ENCODE results near the gene VGLL2. TPM values are rescaled to one million over a fixed set of nuclear protein-coding genes. Genes with fewer than 3 reads are reported as not detected.

Gene VGLL2, protein sequence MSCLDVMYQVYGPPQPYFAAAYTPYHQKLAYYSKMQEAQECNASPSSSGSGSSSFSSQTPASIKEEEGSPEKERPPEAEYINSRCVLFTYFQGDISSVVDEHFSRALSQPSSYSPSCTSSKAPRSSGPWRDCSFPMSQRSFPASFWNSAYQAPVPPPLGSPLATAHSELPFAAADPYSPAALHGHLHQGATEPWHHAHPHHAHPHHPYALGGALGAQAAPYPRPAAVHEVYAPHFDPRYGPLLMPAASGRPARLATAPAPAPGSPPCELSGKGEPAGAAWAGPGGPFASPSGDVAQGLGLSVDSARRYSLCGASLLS
- total RNA-seq: 0.13 TPM in 1 of 2 replicates, not detected in the other

DNA sequence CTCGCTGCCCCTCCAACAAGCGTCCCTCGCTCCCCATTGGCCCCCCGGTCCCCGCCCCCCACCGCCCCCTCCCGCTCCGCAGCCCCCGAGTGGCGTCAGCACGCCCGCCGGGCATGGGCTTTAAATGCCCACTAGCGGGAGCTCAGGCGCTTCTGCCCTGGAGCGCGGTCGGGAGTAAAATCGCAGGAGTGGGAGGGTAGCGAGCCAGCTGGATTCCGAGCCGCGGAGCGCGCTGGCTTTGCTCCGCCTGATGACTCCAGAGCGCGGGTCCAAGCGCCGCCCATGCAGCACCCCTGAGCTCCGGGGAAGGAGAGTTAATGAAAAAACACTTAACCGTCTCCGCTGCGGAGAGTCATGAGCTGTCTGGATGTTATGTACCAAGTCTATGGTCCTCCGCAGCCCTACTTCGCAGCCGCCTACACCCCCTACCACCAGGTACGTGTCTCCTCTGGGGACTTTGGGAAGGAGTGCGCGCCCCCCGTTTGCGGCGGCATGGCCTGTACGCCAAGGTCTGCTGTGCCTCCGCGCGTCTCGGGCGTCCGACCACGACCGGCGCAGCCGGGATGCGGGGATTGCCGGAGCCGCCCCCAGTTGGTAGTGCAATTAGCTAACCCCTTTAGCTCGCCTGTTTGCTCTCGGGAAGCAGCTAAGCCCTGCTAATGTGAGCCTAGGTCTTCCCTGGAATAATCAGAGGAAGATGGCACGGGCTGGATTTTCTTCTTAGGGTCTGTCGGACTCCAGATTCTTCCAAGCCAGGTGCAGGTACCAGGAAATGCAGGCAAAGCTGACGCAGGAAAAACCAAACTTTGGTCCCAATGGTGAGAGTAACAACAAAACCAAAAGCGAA, at the start of gene VGLL2:
Gene VGLL2 (plus strand): TSS at position 149 of the 847 bp plus-strand sequence. CDS start 206 bp downstream, at position 355.

Other genes with a start within 250 kb of the VGLL2 start
- 0.13 and 1.1 TPM in 2 replicates for gene ROS1, start 160.4 kb downstream of the VGLL2 start, total RNA-seq
- 30.0 and 74.8 TPM in 2 replicates for gene DCBLD1, start 217.1 kb downstream of the VGLL2 start, total RNA-seq

Measured in mesangial cell (primary cell).